ENCODE results near the gene RPGRIP1.
"Not testable (repeated sequence)": the region's sequence is repeated elsewhere in the genome, so short reads cannot be mapped to it uniquely, and the experiment has no call there.

Gene RPGRIP1

DNA sequence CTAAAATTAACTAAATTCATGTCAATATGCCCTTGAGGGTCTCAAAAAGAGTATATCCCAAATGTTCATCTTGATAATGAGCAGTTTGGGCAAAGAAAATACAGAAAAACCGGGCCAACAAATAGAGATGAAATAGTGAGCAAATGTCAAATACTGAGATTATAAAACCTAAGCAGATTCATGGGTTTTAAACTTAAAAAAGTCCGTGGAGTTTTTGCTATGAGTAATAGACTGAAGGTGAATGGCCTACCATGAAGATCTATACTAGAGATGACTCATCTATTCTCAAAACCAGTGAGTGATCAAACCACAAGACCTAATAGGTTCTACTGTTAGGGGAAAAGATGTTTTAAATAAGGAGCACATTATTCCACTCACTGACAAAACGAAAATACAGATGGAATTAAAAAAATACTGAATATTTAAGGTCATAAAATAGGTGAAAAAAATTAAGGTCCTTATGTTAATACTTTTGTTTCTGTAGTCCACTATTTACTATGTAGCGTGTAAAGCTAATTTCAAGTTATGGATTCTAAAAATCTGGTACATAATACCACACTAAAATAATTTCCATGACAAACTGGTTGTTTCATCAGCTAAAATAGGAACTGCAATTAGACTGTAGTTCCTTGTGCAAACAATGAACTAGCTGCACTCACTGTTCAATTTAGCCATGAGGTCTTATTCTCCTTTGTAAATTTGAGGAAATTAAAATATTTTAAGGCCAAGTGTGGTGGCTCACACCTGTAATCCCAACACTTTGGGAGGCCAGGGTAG, 15.7 kb upstream of the RPGRIP1 start:
- POLR2A ChIA-PET (ENCODE audit: low non-redundant PET) = no interaction called here
- H3K27ac ChIP-seq = peak overlapping the region; percentile 57
- TF ChIP-seq, protein P1, sequence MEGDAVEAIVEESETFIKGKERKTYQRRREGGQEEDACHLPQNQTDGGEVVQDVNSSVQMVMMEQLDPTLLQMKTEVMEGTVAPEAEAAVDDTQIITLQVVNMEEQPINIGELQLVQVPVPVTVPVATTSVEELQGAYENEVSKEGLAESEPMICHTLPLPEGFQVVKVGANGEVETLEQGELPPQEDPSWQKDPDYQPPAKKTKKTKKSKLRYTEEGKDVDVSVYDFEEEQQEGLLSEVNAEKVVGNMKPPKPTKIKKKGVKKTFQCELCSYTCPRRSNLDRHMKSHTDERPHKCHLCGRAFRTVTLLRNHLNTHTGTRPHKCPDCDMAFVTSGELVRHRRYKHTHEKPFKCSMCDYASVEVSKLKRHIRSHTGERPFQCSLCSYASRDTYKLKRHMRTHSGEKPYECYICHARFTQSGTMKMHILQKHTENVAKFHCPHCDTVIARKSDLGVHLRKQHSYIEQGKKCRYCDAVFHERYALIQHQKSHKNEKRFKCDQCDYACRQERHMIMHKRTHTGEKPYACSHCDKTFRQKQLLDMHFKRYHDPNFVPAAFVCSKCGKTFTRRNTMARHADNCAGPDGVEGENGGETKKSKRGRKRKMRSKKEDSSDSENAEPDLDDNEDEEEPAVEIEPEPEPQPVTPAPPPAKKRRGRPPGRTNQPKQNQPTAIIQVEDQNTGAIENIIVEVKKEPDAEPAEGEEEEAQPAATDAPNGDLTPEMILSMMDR (conservative IDR thresholded peaks at IDR 0.05; ENCODE audit: low read depth) = no peak
- peak; percentile 59 for DNase-seq (ENCODE audit: low spot score)
- CTCF ChIA-PET = no interaction called here

DNA sequence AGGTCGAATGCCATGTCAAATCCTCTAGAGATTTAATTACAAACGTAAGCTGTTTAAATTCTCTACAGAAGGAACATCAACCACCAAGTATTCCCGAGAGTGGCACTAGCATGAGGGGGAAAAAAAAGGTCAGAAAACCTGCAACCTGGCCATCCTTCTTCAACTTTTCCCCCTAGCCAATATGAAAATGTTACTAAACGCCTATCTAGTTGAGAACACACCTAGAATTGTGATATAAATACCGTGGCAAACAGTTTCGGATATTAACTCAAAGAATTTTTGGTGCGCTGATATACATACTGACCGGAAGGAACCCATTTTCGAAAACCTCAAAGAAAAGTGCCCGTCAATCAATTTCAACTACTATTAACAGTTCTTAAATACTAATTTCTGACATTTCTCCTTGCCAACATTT, 12.4 kb upstream of the RPGRIP1 start:
- TF ChIP-seq, protein P1 (conservative IDR thresholded peaks at IDR 0.05; ENCODE audit: low read depth) = no peak
- CTCF ChIA-PET = interaction anchor here (0.7 kb wide), 1 partner anchor 21 kb away, joined by 3 read pairs; no protein-coding TSS in a partner anchor
- POLR2A ChIA-PET (ENCODE audit: low non-redundant PET) = no interaction called here
- H3K27ac ChIP-seq = no peak overlapping the region
- DNase-seq (ENCODE audit: low spot score) = no peak

GRCh38 chr14:21267886-21268616, 11.8 kb upstream of the RPGRIP1 start:
- no peak overlapping the region for H3K27ac ChIP-seq
- CTCF ChIA-PET = interaction anchor here (0.7 kb wide), 1 partner anchor 39 kb away, joined by 3 read pairs; no protein-coding TSS in a partner anchor
- DNase-seq (ENCODE audit: low spot score) = no peak
- TF ChIP-seq, protein P1 (conservative IDR thresholded peaks at IDR 0.05; ENCODE audit: low read depth) = no peak
- POLR2A ChIA-PET (ENCODE audit: low non-redundant PET) = no interaction called here

DNA sequence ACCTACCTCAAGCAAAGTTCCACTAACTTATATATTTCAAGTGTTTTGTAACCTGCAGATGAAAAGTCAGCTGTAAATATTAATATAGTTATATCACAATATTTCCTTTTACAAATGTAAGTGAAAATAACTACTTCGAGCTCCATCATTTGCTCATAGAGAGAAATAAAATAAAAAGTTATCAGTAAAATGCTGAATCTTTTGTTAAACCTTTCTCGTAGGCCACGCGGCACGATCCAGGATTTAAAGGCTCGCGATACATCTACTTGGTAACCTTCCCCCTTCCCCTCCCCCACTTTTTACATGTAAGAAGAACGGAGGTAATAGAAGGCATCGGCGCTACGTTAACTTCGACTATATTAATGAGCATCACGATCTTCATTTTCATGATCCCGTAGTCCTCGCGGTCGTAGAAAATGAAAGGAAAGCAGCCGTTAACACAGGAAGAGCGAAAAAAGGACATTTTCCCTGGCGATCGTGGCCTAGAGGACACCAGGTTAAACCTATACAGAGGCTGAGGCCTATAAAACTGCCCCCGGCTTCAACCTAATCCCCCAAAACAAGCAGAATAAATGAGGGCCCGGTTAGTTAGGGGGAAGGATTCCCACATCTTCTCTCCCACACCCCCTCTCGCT, 11.1 kb upstream of the RPGRIP1 start:
- POLR2A ChIA-PET (ENCODE audit: low non-redundant PET) = no interaction called here
- DNase-seq (ENCODE audit: low spot score) = no peak
- TF ChIP-seq, protein P1 (conservative IDR thresholded peaks at IDR 0.05; ENCODE audit: low read depth) = no peak
- H3K27ac ChIP-seq = peak overlapping the region; percentile 79
- CTCF ChIA-PET = interaction anchor here (0.7 kb wide), 1 partner anchor 38 kb away, joined by 3 read pairs; no protein-coding TSS in a partner anchor

- ChIA-PET CTCF (no interaction called here), POLR2A (ENCODE audit: low non-redundant PET) (no interaction called here)
- DNase-seq (ENCODE audit: low spot score) = peak; percentile 100
- TF ChIP-seq, protein P1 (conservative IDR thresholded peaks at IDR 0.05; ENCODE audit: low read depth) = no peak
- peak within 1 kb of the TSS; percentile 79 for H3K27ac ChIP-seq
These were observed 10.4 kb upstream of the RPGRIP1 start, which contains the start of gene HNRNPC for GRCh38 chr14:21269252-21270046. Gene HNRNPC (minus strand): TSS chr14:21269442. CDS start chr14:21234193, 35,249 bp downstream.

DNA sequence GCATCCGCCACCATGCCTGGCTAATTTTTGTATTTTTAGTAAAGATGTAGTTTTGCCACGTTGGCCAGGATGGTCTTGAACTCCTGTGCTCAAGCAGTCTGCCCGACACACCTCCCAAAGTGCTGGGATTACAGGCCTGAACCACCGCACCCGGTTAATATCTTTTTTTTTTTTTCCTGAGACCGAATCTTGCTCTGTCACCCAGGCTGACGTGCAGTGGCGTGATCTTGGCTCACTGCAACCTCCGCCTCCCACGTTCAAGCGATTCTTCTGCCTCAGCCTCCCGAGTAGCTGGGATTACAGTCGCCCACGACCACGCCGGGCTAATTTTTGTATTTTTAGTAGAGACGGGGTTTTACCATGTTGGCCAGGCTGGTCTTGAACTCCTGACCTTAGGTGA, 7.2 kb upstream of the RPGRIP1 start:
- H3K27ac ChIP-seq; POLR2A ChIA-PET (ENCODE audit: low non-redundant PET); CTCF ChIA-PET; DNase-seq (ENCODE audit: low spot score): not testable (repeated sequence)

Measured in RWPE1 (cell line).